Breast epithelium (tissue), 3 donors: ENCODE data around the gene ABHD2.

Experiments used
- CTCF ChIP-seq, 3 donors: fragments of 450-650 bp; IDR thresholded peaks; one replicate each; pipeline ENCODE4 v1.5.1; 2016 to 2017; ENCODE audit warnings: antibody characterized with exemption in 3 of 3, mild to moderate bottlenecking in 3 of 3, moderate library complexity in 3 of 3
- POLR2A ChIP-seq: fragments of 450-650 bp; IDR thresholded peaks from one replicate; pipeline ENCODE4 v1.6.1; 2016; ENCODE audit warnings: antibody characterized with exemption, mild to moderate bottlenecking, moderate library complexity
- POLR2AphosphoS5 ChIP-seq, 3 donors: sonication (generic); formaldehyde crosslinking; IDR thresholded peaks; one replicate each; pipeline ENCODE4 v1.6.1; 2017; ENCODE audit warnings: antibody characterized with exemption in 3 of 3

- TF ChIP-seq CTCF (IDR thresholded peaks at IDR 0.05) (peak; percentile 19 to 61 (median 46)), POLR2AphosphoS5 (IDR thresholded peaks at IDR 0.05) (no peak), POLR2A (no peak)
Observed at GRCh38 chr15:89171136-89172072, 83.1 kb downstream of the ABHD2 start.
